22Rv1 (cell line): ENCODE data around the gene SDK2.

Source experiments
- H3K27ac ChIP-seq: fragments of 450-650 bp; 2 replicates; pipeline ENCODE4 v1.5.1; 2017
- ZFX ChIP-seq: fragments of 450-650 bp; IDR thresholded peaks from 2 replicates; pipeline ENCODE4 v1.6.1; 2017; ENCODE audit warnings: antibody characterized with exemption, borderline replicate concordance
- TF ChIP-seq, protein P1 (sequence below): fragments of 450-650 bp; IDR thresholded peaks from 2 replicates; pipeline ENCODE4 v1.5.1; 2017; ENCODE audit warnings: mild to moderate bottlenecking

The SDK2 gene

DNA sequence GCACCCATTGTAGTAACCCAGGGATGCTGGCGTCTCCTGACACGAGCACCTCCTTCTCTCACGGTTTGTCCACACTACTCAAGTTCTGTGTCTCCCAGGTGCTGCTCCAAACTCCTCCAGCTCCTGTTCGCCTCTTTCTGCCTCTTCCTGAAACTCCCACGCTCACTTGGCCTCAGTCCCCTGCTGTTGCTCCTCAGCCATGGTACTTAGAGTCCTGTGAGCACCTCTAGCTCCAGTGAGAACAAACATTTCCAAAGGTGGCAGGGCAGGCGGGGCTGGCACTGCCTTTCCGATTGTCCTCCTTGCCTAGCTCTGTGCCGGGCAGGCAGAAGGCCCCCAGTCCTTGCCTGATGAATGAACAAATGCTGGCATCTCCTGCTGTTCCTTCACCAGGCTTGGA lies 146.1 kb downstream of the SDK2 start:
- TF ChIP-seq, protein P1, sequence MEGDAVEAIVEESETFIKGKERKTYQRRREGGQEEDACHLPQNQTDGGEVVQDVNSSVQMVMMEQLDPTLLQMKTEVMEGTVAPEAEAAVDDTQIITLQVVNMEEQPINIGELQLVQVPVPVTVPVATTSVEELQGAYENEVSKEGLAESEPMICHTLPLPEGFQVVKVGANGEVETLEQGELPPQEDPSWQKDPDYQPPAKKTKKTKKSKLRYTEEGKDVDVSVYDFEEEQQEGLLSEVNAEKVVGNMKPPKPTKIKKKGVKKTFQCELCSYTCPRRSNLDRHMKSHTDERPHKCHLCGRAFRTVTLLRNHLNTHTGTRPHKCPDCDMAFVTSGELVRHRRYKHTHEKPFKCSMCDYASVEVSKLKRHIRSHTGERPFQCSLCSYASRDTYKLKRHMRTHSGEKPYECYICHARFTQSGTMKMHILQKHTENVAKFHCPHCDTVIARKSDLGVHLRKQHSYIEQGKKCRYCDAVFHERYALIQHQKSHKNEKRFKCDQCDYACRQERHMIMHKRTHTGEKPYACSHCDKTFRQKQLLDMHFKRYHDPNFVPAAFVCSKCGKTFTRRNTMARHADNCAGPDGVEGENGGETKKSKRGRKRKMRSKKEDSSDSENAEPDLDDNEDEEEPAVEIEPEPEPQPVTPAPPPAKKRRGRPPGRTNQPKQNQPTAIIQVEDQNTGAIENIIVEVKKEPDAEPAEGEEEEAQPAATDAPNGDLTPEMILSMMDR = no peak
- no peak for TF ChIP-seq ZFX
- no peak overlapping the region for H3K27ac ChIP-seq

DNA sequence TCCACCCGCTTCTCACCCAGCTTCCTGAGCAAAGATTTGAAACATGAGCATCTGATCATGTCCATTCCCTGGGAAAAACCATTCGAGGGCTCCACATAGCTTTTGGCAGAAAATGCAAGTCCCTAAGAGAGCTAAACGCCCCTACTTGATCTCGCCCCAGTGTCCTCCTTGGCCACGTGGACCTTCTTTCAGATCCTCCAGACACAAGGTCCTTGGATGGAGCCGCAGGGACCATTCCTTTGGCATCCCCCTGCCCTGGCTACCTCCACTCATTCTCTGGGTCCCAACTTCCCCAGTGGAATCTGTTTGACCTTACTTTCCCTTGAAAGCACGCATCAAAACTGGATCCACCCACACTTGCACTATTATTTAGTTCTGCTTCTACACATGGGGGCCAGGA lies 146.5 kb downstream of the SDK2 start:
- no peak overlapping the region for H3K27ac ChIP-seq
- TF ChIP-seq ZFX = no peak
- TF ChIP-seq, protein P1 = no peak

DNA sequence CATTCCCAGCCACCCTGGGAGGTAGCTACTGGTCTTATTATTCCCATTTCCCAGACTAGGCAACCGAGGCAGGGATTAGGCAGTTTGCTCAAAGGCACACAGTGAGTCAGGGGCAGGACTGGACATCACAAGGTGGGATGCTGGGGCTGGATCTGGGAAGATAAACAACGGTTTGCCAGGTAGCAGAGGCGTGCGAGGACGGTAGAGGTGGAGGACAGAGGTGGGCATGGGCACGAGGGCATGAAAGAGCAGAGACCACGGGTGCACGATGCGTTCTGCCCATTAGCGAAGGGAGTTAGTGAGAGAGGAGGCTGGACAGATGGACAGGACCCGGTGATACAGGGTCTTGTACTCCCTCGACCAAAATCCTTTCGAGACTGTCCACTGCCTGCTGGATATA lies 148.0 kb downstream of the SDK2 start:
- no peak overlapping the region for H3K27ac ChIP-seq
- TF ChIP-seq, protein P1 = no peak
- no peak for TF ChIP-seq ZFX

DNA sequence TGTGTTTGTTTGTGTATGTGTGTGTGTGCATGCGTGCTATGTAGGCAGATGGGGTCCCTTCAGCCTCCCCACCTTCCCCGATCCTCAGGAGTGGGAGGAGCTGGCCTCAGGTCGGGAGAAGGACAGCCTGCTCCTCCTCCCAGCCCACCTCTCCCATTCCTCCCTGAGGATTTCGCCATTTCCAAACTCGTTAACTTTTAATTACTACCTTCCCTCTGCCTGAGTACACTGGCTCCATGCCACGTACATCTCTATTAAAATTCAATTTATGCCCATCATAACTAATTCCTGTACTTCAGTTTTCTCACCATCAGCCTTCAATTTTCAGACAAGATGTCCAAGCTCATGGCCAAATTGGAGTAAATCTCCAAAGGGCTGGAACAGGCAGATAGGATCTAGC lies 148.6 kb downstream of the SDK2 start:
- H3K27ac ChIP-seq = no peak overlapping the region
- TF ChIP-seq, protein P1 = no peak
- no peak for TF ChIP-seq ZFX

DNA sequence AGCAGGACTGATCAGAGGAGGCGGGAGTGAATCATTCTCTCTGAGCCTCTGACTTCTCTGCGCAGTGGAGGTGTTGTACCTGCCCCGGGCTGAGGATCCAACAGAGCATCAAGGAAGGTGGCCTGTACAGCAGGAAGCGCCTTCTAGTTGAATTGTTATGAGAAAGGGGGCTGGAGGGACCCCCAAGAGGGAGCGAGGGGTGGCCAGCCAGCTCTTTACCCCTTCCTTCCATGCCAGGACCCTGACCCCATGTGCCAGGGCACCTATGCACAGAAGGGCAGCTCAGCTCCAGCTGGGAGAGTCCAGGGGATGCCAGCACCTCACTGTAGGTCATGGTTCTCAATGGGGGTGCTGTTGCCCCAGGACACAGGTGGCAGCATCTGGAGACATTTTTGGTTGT lies 149.3 kb downstream of the SDK2 start:
- H3K27ac ChIP-seq = no peak overlapping the region
- no peak for TF ChIP-seq ZFX
- TF ChIP-seq, protein P1 = no peak

DNA sequence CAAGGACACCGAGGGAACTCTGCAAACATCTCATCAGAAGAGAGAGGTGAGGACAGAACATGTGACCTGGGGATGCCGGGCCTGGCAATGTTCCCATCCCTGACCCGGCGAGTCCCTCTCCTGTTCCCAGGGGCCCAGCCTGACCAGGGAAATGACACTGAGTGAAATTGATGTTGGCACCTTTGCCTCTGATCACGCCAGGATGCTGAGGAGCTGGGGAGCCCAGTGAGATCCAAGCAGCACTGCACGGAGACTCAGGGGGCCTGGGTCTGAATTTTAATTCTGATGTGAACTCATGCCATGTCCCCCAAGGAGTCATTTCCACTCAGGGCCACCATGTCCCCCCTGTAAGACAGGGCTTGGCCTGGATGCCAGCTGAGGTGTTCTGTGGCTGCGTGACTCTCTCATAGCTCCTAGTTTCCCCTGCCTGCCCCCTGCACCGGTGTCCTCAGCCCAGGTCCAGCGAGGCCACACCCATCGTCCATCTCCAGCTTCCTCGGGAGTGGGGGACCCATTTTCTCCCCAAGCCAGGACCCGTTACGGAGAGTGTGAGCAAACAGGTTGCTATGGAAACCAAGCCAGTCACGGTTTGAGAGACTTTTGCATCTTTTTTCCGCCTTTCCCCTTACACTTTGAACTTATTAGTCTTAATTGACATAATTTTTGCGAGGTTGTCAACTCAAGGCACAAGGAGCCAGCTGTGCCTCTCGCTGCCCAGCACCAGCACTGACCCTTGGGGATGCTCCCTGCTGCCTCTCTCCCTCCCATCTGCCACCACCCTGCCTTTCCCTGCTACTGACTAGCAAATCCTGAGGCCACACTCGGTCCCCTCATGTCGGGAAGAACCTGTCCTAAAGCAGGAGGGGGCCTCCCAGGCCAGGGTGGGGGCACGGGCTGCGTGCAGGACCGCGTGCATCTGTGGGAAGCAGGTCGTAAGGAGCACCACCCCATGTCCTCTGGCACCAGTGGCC lies 150.0 kb downstream of the SDK2 start:
- no peak overlapping the region for H3K27ac ChIP-seq

More for the DNA sequence above, 150.0 kb downstream of the SDK2 start:
- TF ChIP-seq, protein P1 = no peak
- no peak for TF ChIP-seq ZFX
